ENCODE data around the gene IRF9. TPM values are rescaled to one million over a fixed set of nuclear protein-coding genes. Genes with fewer than 3 reads are reported as not detected.

Gene IRF9
- total and polyA plus RNA-seq, 4 donors: 75.3 to 124 (median 95.6) TPM

DNA sequence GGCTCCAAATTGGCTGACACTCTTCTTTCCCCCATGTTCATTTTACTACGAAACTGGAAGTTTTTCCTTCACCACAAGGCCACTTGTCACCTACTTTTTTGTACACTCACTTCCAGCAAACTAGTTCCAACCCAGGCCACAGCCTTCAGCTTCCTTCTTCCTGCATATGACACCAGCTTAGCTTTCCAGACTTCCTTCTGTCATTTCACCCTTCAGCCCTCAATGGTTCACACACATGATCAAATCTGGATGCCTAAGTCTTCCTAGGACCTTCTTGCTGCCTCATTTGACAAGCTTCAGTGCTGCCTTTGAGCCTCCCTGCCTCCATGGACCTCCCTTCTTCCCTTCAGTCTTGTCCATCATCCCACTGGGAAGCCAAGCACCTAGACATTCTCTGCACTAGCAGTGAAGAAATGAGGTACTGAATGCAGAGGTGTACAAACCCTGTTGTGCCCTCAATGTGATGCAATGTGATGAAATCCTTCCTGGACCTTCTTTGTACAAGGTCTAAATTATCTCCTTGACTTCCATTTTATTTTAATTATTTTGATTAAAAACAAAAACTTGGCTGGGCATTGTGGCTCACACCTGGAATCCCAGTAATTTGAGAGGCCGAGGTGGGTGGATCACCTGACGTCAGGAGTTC lies 6.5 kb downstream of the IRF9 start:
- DNase-seq (no peak), ATAC-seq (ENCODE audit: insufficient read depth, low FRiP score) (no peak)
- H3K4me3 ChIP-seq: no peak overlapping the region
- H3K4me1 ChIP-seq (ENCODE audit: control insufficient read depth in 5 of 5, insufficient read depth in 5 of 5, low read length in 5 of 5): peaks cover 0 to 14% (median 4%) of the 10 kb centered on the region in 5 donors
- H3K27me3 ChIP-seq (ENCODE audit: control insufficient read depth in 3 of 3, insufficient read depth in 3 of 3, low read length in 2 of 3): no peaks in the 10 kb centered on the region
- no peak overlapping the region for H3K9ac ChIP-seq (ENCODE audit: insufficient read depth in 1 of 2, low read length in 2 of 2)
- no peaks in the 10 kb centered on the region for H3K9me3 ChIP-seq (ENCODE audit: control insufficient read depth in 4 of 4, insufficient read depth in 3 of 4, low read length in 3 of 4)
- 76 to 81% methylated on average over 3 of the region's 3 CpGs for WGBS, 2 donors
- TF ChIP-seq, protein P1, sequence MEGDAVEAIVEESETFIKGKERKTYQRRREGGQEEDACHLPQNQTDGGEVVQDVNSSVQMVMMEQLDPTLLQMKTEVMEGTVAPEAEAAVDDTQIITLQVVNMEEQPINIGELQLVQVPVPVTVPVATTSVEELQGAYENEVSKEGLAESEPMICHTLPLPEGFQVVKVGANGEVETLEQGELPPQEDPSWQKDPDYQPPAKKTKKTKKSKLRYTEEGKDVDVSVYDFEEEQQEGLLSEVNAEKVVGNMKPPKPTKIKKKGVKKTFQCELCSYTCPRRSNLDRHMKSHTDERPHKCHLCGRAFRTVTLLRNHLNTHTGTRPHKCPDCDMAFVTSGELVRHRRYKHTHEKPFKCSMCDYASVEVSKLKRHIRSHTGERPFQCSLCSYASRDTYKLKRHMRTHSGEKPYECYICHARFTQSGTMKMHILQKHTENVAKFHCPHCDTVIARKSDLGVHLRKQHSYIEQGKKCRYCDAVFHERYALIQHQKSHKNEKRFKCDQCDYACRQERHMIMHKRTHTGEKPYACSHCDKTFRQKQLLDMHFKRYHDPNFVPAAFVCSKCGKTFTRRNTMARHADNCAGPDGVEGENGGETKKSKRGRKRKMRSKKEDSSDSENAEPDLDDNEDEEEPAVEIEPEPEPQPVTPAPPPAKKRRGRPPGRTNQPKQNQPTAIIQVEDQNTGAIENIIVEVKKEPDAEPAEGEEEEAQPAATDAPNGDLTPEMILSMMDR (IDR thresholded peaks at IDR 0.05; ENCODE audit: control extremely low read depth, extremely low read depth): no peak
- H3K36me3 ChIP-seq (ENCODE audit: control insufficient read depth in 4 of 4, insufficient read depth in 4 of 4, low read length in 4 of 4): peaks cover 22 to 50% (median 33%) of the 10 kb centered on the region in 4 donors
- peak overlapping the region in 1 of 2 donors; percentile 61 for H3K27ac ChIP-seq (ENCODE audit: low read depth in 1 of 2, low read length in 1 of 2)

DNA sequence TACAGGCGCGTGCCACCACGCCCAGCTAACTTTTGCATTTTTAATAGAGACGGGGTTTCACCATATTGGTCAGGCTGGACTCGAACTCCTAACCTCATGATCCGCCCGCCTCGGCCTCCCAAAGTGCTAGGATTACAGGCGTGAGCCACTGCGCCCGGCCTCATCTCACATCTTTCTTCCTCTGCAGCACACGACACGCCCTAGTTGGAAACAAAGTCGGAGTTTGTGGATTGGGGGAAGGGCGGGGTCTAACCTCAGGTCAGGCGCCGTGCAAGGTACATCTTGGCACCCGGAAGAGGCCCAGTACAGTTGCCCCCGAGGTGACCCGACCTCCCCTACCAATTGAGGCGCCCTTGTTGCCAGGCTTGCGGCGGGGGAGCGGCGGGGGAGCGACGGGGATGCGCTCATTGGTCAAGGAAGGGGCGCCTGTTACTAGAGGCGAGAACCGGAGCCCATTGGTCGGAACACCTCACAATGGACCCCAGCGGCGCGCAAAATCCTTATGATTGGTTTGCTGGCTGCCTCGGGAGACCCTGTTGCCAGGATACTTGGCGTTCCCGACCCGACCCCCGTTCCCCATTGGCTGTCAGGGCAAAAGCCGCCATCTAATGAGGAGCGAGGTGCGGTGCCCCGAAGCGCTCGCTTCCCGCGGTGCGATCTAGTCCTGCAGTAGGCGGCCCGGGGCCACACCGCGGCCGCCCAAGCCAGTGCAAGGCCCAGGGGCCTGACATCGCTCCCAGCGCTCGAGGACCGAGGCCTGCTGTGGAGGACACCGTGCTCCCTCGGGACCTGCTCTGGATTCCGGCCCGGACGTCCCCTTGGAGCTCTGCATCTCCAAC lies 10.6 kb downstream of the IRF9 start, which contains the start of gene REC8:
TSS of gene REC8 (plus strand) at position 659 of the 839 bp plus-strand sequence. CDS start 473 bp downstream, outside the sequence.
- peaks cover 4 to 26% (median 8%) of the 10 kb centered on the region in 4 donors for H3K36me3 ChIP-seq (ENCODE audit: control insufficient read depth in 4 of 4, insufficient read depth in 4 of 4, low read length in 4 of 4)
- peak within 1 kb of the TSS in 1 of 2 donors; percentile 22 for H3K27ac ChIP-seq (ENCODE audit: low read depth in 1 of 2, low read length in 1 of 2)
- H3K9me3 ChIP-seq (ENCODE audit: control insufficient read depth in 4 of 4, insufficient read depth in 3 of 4, low read length in 3 of 4): no peaks in the 10 kb centered on the region
- H3K9ac ChIP-seq (ENCODE audit: insufficient read depth in 1 of 2, low read length in 2 of 2): no peak within 1 kb of the TSS
- H3K27me3 ChIP-seq (ENCODE audit: control insufficient read depth in 3 of 3, insufficient read depth in 3 of 3, low read length in 2 of 3): no peaks in the 10 kb centered on the region
- TF ChIP-seq, protein P1 (IDR thresholded peaks at IDR 0.05; ENCODE audit: control extremely low read depth, extremely low read depth): no peak
- ATAC-seq (ENCODE audit: insufficient read depth, low FRiP score) (peak; percentile 86), DNase-seq (peak; percentile 95)
- H3K4me1 ChIP-seq (ENCODE audit: control insufficient read depth in 5 of 5, insufficient read depth in 5 of 5, low read length in 5 of 5): peaks cover 0 to 14% (median 4%) of the 10 kb centered on the region in 5 donors
- H3K4me3 ChIP-seq: peak within 1 kb of the TSS; percentile 12
- 14 to 26% methylated on average over 62 to 63 of the region's 63 CpGs for WGBS, 2 donors

DNA sequence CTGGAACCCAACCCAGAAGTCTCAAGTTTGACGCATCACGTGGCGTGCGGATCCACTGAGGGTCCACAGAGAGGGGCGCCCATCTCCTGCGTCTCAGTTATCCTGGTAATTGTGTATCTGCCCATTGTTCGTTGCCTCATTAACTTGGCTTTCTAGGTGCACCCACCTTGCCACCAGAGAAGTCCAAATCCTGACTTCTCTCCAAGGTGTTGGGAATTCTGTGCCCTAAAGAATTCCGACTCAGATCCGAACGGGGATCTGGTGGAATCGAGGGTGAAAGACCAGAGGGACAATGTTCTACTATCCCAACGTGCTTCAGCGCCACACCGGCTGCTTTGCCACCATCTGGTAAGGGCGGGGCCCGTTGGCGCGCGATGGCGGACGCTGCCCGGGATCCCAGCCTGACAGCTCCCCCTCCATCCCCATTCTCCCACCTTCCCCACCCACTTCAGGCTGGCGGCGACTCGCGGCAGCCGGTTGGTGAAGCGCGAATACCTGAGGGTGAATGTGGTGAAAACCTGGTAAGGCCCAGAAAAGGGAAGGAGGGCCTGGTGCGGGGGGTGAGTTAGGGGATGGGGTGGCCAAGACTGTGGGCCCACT lies 11.3 kb downstream of the IRF9 start:
- Histone ChIP-seq H3K9ac (ENCODE audit: insufficient read depth in 1 of 2, low read length in 2 of 2) (no peak overlapping the region), H3K36me3 (ENCODE audit: control insufficient read depth in 4 of 4, insufficient read depth in 4 of 4, low read length in 4 of 4) (peaks cover 4 to 29% (median 7%) of the 10 kb centered on the region in 4 donors), H3K4me3 (peak overlapping the region; percentile 12), H3K27ac (ENCODE audit: low read depth in 1 of 2, low read length in 1 of 2) (peak overlapping the region in 1 of 2 donors; percentile 22), H3K27me3 (ENCODE audit: control insufficient read depth in 3 of 3, insufficient read depth in 3 of 3, low read length in 2 of 3) (no peaks in the 10 kb centered on the region), H3K4me1 (ENCODE audit: control insufficient read depth in 5 of 5, insufficient read depth in 5 of 5, low read length in 5 of 5) (peaks cover 0 to 14% (median 4%) of the 10 kb centered on the region in 5 donors), H3K9me3 (ENCODE audit: control insufficient read depth in 4 of 4, insufficient read depth in 3 of 4, low read length in 3 of 4) (no peaks in the 10 kb centered on the region)
- DNase-seq: peak in 2 of 3 donors; percentile 22 to 34
- TF ChIP-seq, protein P1 (IDR thresholded peaks at IDR 0.05; ENCODE audit: control extremely low read depth, extremely low read depth): no peak
- WGBS, 2 donors: 22 to 41% methylated on average over 30 of the region's 30 CpGs
- ATAC-seq (ENCODE audit: insufficient read depth, low FRiP score): no peak

All from lung (tissue), 12 donors.